ENCODE results near the gene TTC12. TPM values are rescaled to one million over a fixed set of nuclear protein-coding genes. Genes with fewer than 3 reads are reported as not detected.

Gene TTC12
- polyA plus RNA-seq, 1 of the 3 experiments (the other 2 are of a cell fraction) = 15.1 TPM

- TF ChIP-seq SMC3 (IDR thresholded peaks at IDR 0.05; ENCODE audit: low read depth, low read length) = no peak
- TF ChIP-seq NRF1 (IDR thresholded peaks at IDR 0.05; ENCODE audit: low read depth, low read length) = no peak
- no peak for TF ChIP-seq TCF12 (IDR thresholded peaks at IDR 0.05)
- TF ChIP-seq, protein P1, sequence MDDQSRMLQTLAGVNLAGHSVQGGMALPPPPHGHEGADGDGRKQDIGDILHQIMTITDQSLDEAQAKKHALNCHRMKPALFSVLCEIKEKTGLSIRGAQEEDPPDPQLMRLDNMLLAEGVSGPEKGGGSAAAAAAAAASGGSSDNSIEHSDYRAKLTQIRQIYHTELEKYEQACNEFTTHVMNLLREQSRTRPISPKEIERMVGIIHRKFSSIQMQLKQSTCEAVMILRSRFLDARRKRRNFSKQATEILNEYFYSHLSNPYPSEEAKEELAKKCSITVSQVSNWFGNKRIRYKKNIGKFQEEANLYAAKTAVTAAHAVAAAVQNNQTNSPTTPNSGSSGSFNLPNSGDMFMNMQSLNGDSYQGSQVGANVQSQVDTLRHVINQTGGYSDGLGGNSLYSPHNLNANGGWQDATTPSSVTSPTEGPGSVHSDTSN (IDR thresholded peaks at IDR 0.05) = no peak
- no peak for TF ChIP-seq FOXJ3 (CRISPR knock-in tag; IDR thresholded peaks at IDR 0.05)
- no peak for TF ChIP-seq RCOR1 (IDR thresholded peaks at IDR 0.05; ENCODE audit: low read length)
- no peak for TF ChIP-seq ELF1 (IDR thresholded peaks at IDR 0.05)
- no peak for TF ChIP-seq MXI1 (IDR thresholded peaks at IDR 0.05; ENCODE audit: low read depth, low read length)
- no peaks in the 10 kb centered on the region for H3K79me2 ChIP-seq (ENCODE audit: insufficient read depth)
- H3K9me3 ChIP-seq = no peaks in the 10 kb centered on the region
- no peak overlapping the region for H3K4me2 ChIP-seq
- no peak overlapping the region for H3K27ac ChIP-seq (ENCODE audit: low read depth in 2 of 2, low read length in 1 of 2)
- no peak for DNase-seq
- H3K36me3 ChIP-seq (replicated peaks in 1 of 2; ENCODE audit: control insufficient read depth in 1 of 2, insufficient read depth in 2 of 2, low read length in 1 of 2) = peaks cover 0 to 2% of the 10 kb centered on the region in 2 experiments
- H3K9ac ChIP-seq = no peak overlapping the region
- no peaks in the 10 kb centered on the region for H3K9me2 ChIP-seq
- no peaks in the 10 kb centered on the region for H3K27me3 ChIP-seq (ENCODE audit: insufficient read depth)
- H2AFZ ChIP-seq (ENCODE audit: low read depth) = no peak overlapping the region
- H4K20me1 ChIP-seq (ENCODE audit: insufficient read depth) = no peaks in the 10 kb centered on the region
- H3F3A ChIP-seq (replicated peaks; ENCODE audit: insufficient read depth) = no peaks in the 10 kb centered on the region
- H3K4me3 ChIP-seq (ENCODE audit: low read depth in 2 of 2, low read length in 1 of 2) = no peak overlapping the region
- H3K4me1 ChIP-seq (ENCODE audit: control insufficient read depth in 1 of 2, insufficient read depth in 2 of 2, low read depth in 1 of 2, low read length in 1 of 2) = peaks cover 0 to 23% of the 10 kb centered on the region in 2 experiments; a peak in 1 of 4 replicates
- WGBS (ENCODE audit: low lambda C conversion rate) = 86% methylated on average over 1 of the region's 2 CpGs
- CTCF ChIA-PET = interaction anchor here (1.1 to 3.6 kb wide), 3 partner anchors 20 to 681 kb away, joined by 3 to 10 read pairs (median 4); no protein-coding TSS in a partner anchor
- POLR2A ChIA-PET = interaction anchor here (0.8 kb wide), 1 partner anchor 704 kb away, joined by 3 read pairs; no protein-coding TSS in a partner anchor
Observed at GRCh38 chr11:113269096-113269495, 45.3 kb upstream of the TTC12 start.

DNA sequence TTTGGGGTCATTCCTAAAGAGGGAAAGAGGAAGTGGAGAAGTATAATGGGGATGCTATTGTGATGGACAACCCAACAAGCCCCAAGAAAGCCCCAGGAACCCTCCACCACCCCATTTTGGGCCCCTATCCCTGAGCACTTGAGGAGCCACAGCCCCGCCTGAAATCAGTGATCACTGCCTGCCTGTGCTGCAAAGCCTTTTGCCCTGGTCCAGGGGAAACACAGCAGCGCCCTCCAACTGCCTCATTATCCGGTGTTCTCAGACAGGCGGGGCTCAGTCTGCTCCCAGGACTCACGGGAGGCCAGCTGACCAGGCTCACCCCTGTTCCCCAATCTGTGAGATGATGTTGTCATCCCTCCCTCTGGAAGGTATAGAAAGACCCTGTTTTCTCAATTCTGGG lies 44.7 kb upstream of the TTC12 start:
- Histone ChIP-seq H3K9me3 (no peaks in the 10 kb centered on the region), H3F3A (replicated peaks; ENCODE audit: insufficient read depth) (no peaks in the 10 kb centered on the region), H3K27me3 (ENCODE audit: insufficient read depth) (no peaks in the 10 kb centered on the region), H3K79me2 (ENCODE audit: insufficient read depth) (no peaks in the 10 kb centered on the region), H3K36me3 (replicated peaks in 1 of 2; ENCODE audit: control insufficient read depth in 1 of 2, insufficient read depth in 2 of 2, low read length in 1 of 2) (peaks cover 0 to 2% of the 10 kb centered on the region in 2 experiments), H3K27ac (ENCODE audit: low read depth in 2 of 2, low read length in 1 of 2) (no peak overlapping the region), H2AFZ (ENCODE audit: low read depth) (no peak overlapping the region), H3K4me3 (ENCODE audit: low read depth in 2 of 2, low read length in 1 of 2) (no peak overlapping the region), H3K4me2 (no peak overlapping the region), H3K9ac (no peak overlapping the region), H3K4me1 (ENCODE audit: control insufficient read depth in 1 of 2, insufficient read depth in 2 of 2, low read depth in 1 of 2, low read length in 1 of 2) (peaks cover 0 to 28% of the 10 kb centered on the region in 2 experiments; a peak in 1 of 4 replicates), H3K9me2 (no peaks in the 10 kb centered on the region), H4K20me1 (ENCODE audit: insufficient read depth) (no peaks in the 10 kb centered on the region)
- DNase-seq = no peak
- CTCF ChIA-PET = interaction anchor here (1.3 to 3.6 kb wide), 2 partner anchors 20 to 28 kb away, joined by 4 to 10 read pairs; no protein-coding TSS in a partner anchor
- no CpG with 5 or more reads among the region's 5 CpGs for WGBS (ENCODE audit: low lambda C conversion rate)
- TF ChIP-seq NFIC (IDR thresholded peaks at IDR 0.05; ENCODE audit: borderline replicate concordance) (no peak), TAF1 (IDR thresholded peaks at IDR 0.05; ENCODE audit: borderline replicate concordance, low read depth, low read length) (no peak), POLR2AphosphoS5 (IDR thresholded peaks at IDR 0.05; ENCODE audit: low read depth, low read length) (no peak), CHD2 (IDR thresholded peaks at IDR 0.05; ENCODE audit: low read length, partially characterized antibody) (no peak)
- POLR2A ChIA-PET = interaction anchor here (0.8 kb wide), 1 partner anchor 704 kb away, joined by 3 read pairs; no protein-coding TSS in a partner anchor

- CTCF ChIA-PET = interaction anchor here (3.6 kb wide), 1 partner anchor 20 kb away, joined by 10 read pairs; no protein-coding TSS in a partner anchor
- no peak for DNase-seq
- TF ChIP-seq, protein P1 (IDR thresholded peaks at IDR 0.05) = no peak
- TF ChIP-seq RAD21 (IDR thresholded peaks at IDR 0.05; ENCODE audit: low read length) = no peak
- TF ChIP-seq FOSL2 (IDR thresholded peaks at IDR 0.05; ENCODE audit: borderline replicate concordance, low read depth) = no peak
- TF ChIP-seq MXI1 (IDR thresholded peaks at IDR 0.05; ENCODE audit: low read depth, low read length) = no peak
- TF ChIP-seq RXRA (IDR thresholded peaks at IDR 0.05; ENCODE audit: borderline replicate concordance, low read depth) = no peak
- no peak for TF ChIP-seq USF1 (IDR thresholded peaks at IDR 0.05; ENCODE audit: borderline replicate concordance, low read depth)
- TF ChIP-seq GABPA (IDR thresholded peaks at IDR 0.05; ENCODE audit: low read depth) = no peak
- TF ChIP-seq TCF12 (IDR thresholded peaks at IDR 0.05) = no peak
- TF ChIP-seq, protein P2, sequence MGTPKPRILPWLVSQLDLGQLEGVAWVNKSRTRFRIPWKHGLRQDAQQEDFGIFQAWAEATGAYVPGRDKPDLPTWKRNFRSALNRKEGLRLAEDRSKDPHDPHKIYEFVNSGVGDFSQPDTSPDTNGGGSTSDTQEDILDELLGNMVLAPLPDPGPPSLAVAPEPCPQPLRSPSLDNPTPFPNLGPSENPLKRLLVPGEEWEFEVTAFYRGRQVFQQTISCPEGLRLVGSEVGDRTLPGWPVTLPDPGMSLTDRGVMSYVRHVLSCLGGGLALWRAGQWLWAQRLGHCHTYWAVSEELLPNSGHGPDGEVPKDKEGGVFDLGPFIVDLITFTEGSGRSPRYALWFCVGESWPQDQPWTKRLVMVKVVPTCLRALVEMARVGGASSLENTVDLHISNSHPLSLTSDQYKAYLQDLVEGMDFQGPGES (IDR thresholded peaks at IDR 0.05; ENCODE audit: low read depth, low read length) = no peak
- TF ChIP-seq FOXJ3 (CRISPR knock-in tag; IDR thresholded peaks at IDR 0.05) = no peak
- TF ChIP-seq SIN3A (IDR thresholded peaks at IDR 0.05; ENCODE audit: borderline replicate concordance, low read depth, low read length) = no peak
- TF ChIP-seq CHD2 (IDR thresholded peaks at IDR 0.05; ENCODE audit: low read length, partially characterized antibody) = no peak
Observed at GRCh38 chr11:113270080-113270479, 44.3 kb upstream of the TTC12 start.

More at GRCh38 chr11:113270080-113270479, 44.3 kb upstream of the TTC12 start:
- POLR2A ChIA-PET = no interaction called here
- Histone ChIP-seq H2AFZ (ENCODE audit: low read depth) (no peak overlapping the region), H3K4me1 (ENCODE audit: control insufficient read depth in 1 of 2, insufficient read depth in 2 of 2, low read depth in 1 of 2, low read length in 1 of 2) (peaks cover 0 to 33% of the 10 kb centered on the region in 2 experiments; a peak in 1 of 4 replicates), H3K79me2 (ENCODE audit: insufficient read depth) (no peaks in the 10 kb centered on the region), H3K27me3 (ENCODE audit: insufficient read depth) (no peaks in the 10 kb centered on the region), H3K27ac (ENCODE audit: low read depth in 2 of 2, low read length in 1 of 2) (no peak overlapping the region), H3K4me3 (ENCODE audit: low read depth in 2 of 2, low read length in 1 of 2) (no peak overlapping the region), H3K9ac (no peak overlapping the region), H4K20me1 (ENCODE audit: insufficient read depth) (no peaks in the 10 kb centered on the region), H3K9me3 (no peaks in the 10 kb centered on the region), H3K36me3 (replicated peaks in 1 of 2; ENCODE audit: control insufficient read depth in 1 of 2, insufficient read depth in 2 of 2, low read length in 1 of 2) (peaks cover 0 to 2% of the 10 kb centered on the region in 2 experiments), H3K9me2 (no peaks in the 10 kb centered on the region), H3K4me2 (no peak overlapping the region), H3F3A (replicated peaks; ENCODE audit: insufficient read depth) (no peaks in the 10 kb centered on the region)
- WGBS (ENCODE audit: low lambda C conversion rate) = 94% methylated on average over 13 of the region's 13 CpGs
